Liver (tissue), 9 donors: ENCODE measurements around the gene CBX6. TPM values are rescaled to one million over a fixed set of nuclear protein-coding genes. Genes with fewer than 3 reads are reported as not detected.
"Not testable (repeated sequence)": the region's sequence is repeated elsewhere in the genome, so short reads cannot be mapped to it uniquely, and the experiment has no call there.

ENCODE experiments used
- DNase-seq: peaks from one replicate; pipeline ENCODE4 v3.0.0-alpha.2; 2017; ENCODE audit warnings: low spot score
- H3K27ac ChIP-seq, 2 donors: one replicate each; pipeline ENCODE4 v1.7.0; 2013; ENCODE audit warnings: inconsistent platforms in 2 of 2, low read length in 2 of 2, control low read depth in 1 of 2, low read depth in 1 of 2, mild to moderate bottlenecking in 1 of 2
- H3K27me3 ChIP-seq, 4 donors: one replicate each; pipeline versions ENCODE4 v1.6.1 to v1.7.0; 2013; ENCODE audit warnings: low read length in 3 of 4, inconsistent platforms in 1 of 4, mild to moderate bottlenecking in 1 of 4, moderate library complexity in 1 of 4; ENCODE audit not compliant: control insufficient read depth in 4 of 4, insufficient read depth in 4 of 4
- H3K36me3 ChIP-seq, 4 donors: one replicate each; pipeline versions ENCODE4 v1.6.1 to v1.7.0; 2013; ENCODE audit warnings: low read length in 3 of 4, mild to moderate bottlenecking in 3 of 4, low read depth in 1 of 4, moderate library complexity in 1 of 4; ENCODE audit not compliant: control insufficient read depth in 4 of 4, insufficient read depth in 3 of 4
- H3K4me1 ChIP-seq, 4 donors: one replicate each; pipeline versions ENCODE4 v1.6.1 to v1.7.0; 2013; ENCODE audit warnings: low read length in 3 of 4, mild to moderate bottlenecking in 3 of 4, moderate library complexity in 1 of 4; ENCODE audit not compliant: control insufficient read depth in 4 of 4, insufficient read depth in 4 of 4
- H3K4me3 ChIP-seq, 3 donors: one replicate each; pipeline versions ENCODE4 v1.6.1 to v1.7.0; 2013; ENCODE audit warnings: low read length in 3 of 3, control low read depth in 1 of 3, low read depth in 1 of 3, mild to moderate bottlenecking in 1 of 3
- H3K9ac ChIP-seq, 2 donors: one replicate each; pipeline ENCODE4 v1.7.0; 2013; ENCODE audit warnings: low read length in 2 of 2, mild to moderate bottlenecking in 2 of 2, moderate library complexity in 2 of 2, control low read depth in 1 of 2, low read depth in 1 of 2
- H3K9me3 ChIP-seq, 4 donors: one replicate each; pipeline versions ENCODE4 v1.6.1 to v1.7.0; 2013; ENCODE audit warnings: low read length in 3 of 4; ENCODE audit not compliant: control insufficient read depth in 4 of 4
- ATF3 ChIP-seq: IDR thresholded peaks from 2 replicates; pipeline ENCODE4 v1.6.1; 2016; ENCODE audit warnings: antibody characterized with exemption
- EGR1 ChIP-seq, 2 donors: IDR thresholded peaks; 2 replicates each; pipeline ENCODE4 v1.6.1; 2016 to 2018; ENCODE audit warnings: antibody characterized with exemption in 2 of 2, low read depth in 2 of 2
- FOXA1 ChIP-seq: IDR thresholded peaks from 2 replicates; pipeline ENCODE4 v1.6.1; 2016; ENCODE audit warnings: antibody characterized with exemption
- FOXA2 ChIP-seq: IDR thresholded peaks from 2 replicates; pipeline ENCODE4 v1.6.1; 2016; ENCODE audit warnings: antibody characterized with exemption
- GABPA ChIP-seq, 2 donors: IDR thresholded peaks in 1 of 2; conservative IDR thresholded peaks in 1 of 2; 2 replicates each; pipeline ENCODE4 v1.6.1; 2016; ENCODE audit warnings: antibody characterized with exemption in 2 of 2, mild to moderate bottlenecking in 1 of 2, moderate library complexity in 1 of 2
- HNF4A ChIP-seq, 2 donors: conservative IDR thresholded peaks; 2 replicates each; pipeline ENCODE4 v1.6.1; 2016; ENCODE audit warnings: antibody characterized with exemption in 2 of 2, mild to moderate bottlenecking in 2 of 2
- HNF4G ChIP-seq: IDR thresholded peaks from 2 replicates; pipeline ENCODE4 v1.6.1; 2016; ENCODE audit warnings: antibody characterized with exemption
- JUND ChIP-seq, 2 donors: IDR thresholded peaks; 2 replicates each; pipeline ENCODE4 v1.6.1; 2016; ENCODE audit warnings: antibody characterized with exemption in 2 of 2
- MAX ChIP-seq: IDR thresholded peaks from 2 replicates; pipeline ENCODE4 v1.6.1; 2016; ENCODE audit warnings: antibody characterized with exemption
- NR2F2 ChIP-seq: IDR thresholded peaks from 2 replicates; pipeline ENCODE4 v1.6.1; 2016; ENCODE audit warnings: antibody characterized with exemption
- RAD21 ChIP-seq, 2 donors: IDR thresholded peaks; 2 replicates each; pipeline ENCODE4 v1.6.1; 2016; ENCODE audit warnings: antibody characterized with exemption in 2 of 2, mild to moderate bottlenecking in 2 of 2
- RXRA ChIP-seq, 2 donors: IDR thresholded peaks; 2 replicates each; pipeline ENCODE4 v1.6.1; 2017 to 2018; ENCODE audit warnings: antibody characterized with exemption in 2 of 2, mild to moderate bottlenecking in 1 of 2
- SP1 ChIP-seq: IDR thresholded peaks from 2 replicates; pipeline ENCODE4 v1.6.1; 2018; ENCODE audit warnings: antibody characterized with exemption, mild to moderate bottlenecking
- WGBS: extraction: QIAGEN DNeasy Blood & Tissue Kit; methylation state at CpG from one replicate; pipeline ENCODE4 v1.1.7; 2013; 5-methylcytosine and 5-hydroxymethylcytosine counted together
- polyA plus RNA-seq, 2 donors: library from polyadenylated mRNA; stranded (reverse) in 1 of 2; unstranded in 1 of 2; fragments of 200-250 nt in 1 of 2; fragments of >200 nt in 1 of 2; fragmentation: Nextera tagmentation in 1 of 2; extraction: Ambion mirVana in 1 of 2; gene quantifications; one replicate each; pipeline versions ENCODE4 v1.2.1 to v1.2.3, GENCODE V29; 2013 to 2015
- total RNA-seq, 2 donors: library from RNA; depleted of rRNA; stranded (reverse); fragments of >200 nt; gene quantifications; one replicate each; pipeline ENCODE4 v1.2.3, GENCODE V29; 2014
- TF ChIP-seq, protein P1 (sequence below): IDR thresholded peaks from 2 replicates; pipeline ENCODE4 v1.6.1; 2016; ENCODE audit warnings: antibody characterized with exemption
- TF ChIP-seq, protein P2 (sequence below): IDR thresholded peaks from 2 replicates; pipeline ENCODE4 v1.6.1; 2016; ENCODE audit warnings: antibody characterized with exemption, mild to moderate bottlenecking
- TF ChIP-seq, protein P3 (sequence below): fragments of 150-350 bp; IDR thresholded peaks from 2 replicates; pipeline ENCODE4 v1.5.1; 2017; ENCODE audit warnings: improper control_type of control experiment, low read depth, low read length; ENCODE audit not compliant: missing input control
- donor health status: healthy.
- donor health status: healthy.
- donor health status: healthy.
- donor health status: healthy.
- donor health status: healthy.

Gene CBX6
- total and polyA plus RNA-seq, 4 donors: 7.3 to 11.0 (median 10.2) TPM

GRCh38 chr22:38906052-38906451 lies 34.0 kb upstream of the CBX6 start:
- H3K4me3 ChIP-seq: no peak overlapping the region
- H3K4me1 ChIP-seq: no peaks in the 10 kb centered on the region
- H3K9me3 ChIP-seq: no peaks in the 10 kb centered on the region
- no peak overlapping the region for H3K27ac ChIP-seq
- WGBS: 62% methylated on average over 3 of the region's 3 CpGs
- DNase-seq: no peak
- H3K9ac ChIP-seq: no peak overlapping the region
- no peak for TF ChIP-seq RAD21 (IDR thresholded peaks at IDR 0.05)
- no peak for TF ChIP-seq ATF3
- TF ChIP-seq, protein P1, sequence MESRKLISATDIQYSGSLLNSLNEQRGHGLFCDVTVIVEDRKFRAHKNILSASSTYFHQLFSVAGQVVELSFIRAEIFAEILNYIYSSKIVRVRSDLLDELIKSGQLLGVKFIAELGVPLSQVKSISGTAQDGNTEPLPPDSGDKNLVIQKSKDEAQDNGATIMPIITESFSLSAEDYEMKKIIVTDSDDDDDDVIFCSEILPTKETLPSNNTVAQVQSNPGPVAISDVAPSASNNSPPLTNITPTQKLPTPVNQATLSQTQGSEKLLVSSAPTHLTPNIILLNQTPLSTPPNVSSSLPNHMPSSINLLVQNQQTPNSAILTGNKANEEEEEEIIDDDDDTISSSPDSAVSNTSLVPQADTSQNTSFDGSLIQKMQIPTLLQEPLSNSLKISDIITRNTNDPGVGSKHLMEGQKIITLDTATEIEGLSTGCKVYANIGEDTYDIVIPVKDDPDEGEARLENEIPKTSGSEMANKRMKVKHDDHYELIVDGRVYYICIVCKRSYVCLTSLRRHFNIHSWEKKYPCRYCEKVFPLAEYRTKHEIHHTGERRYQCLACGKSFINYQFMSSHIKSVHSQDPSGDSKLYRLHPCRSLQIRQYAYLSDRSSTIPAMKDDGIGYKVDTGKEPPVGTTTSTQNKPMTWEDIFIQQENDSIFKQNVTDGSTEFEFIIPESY: no peak
- TF ChIP-seq GABPA (IDR thresholded peaks at IDR 0.05 in 1 of 2, conservative IDR thresholded peaks at IDR 0.05 in 1 of 2): no peak
- TF ChIP-seq EGR1 (IDR thresholded peaks at IDR 0.05; ENCODE audit: low read depth in 2 of 2): no peak
- no peak for TF ChIP-seq HNF4G
- H3K27me3 ChIP-seq: peaks cover 0 to 3% (median 2%) of the 10 kb centered on the region in 4 donors
- H3K36me3 ChIP-seq: no peaks in the 10 kb centered on the region

DNA sequence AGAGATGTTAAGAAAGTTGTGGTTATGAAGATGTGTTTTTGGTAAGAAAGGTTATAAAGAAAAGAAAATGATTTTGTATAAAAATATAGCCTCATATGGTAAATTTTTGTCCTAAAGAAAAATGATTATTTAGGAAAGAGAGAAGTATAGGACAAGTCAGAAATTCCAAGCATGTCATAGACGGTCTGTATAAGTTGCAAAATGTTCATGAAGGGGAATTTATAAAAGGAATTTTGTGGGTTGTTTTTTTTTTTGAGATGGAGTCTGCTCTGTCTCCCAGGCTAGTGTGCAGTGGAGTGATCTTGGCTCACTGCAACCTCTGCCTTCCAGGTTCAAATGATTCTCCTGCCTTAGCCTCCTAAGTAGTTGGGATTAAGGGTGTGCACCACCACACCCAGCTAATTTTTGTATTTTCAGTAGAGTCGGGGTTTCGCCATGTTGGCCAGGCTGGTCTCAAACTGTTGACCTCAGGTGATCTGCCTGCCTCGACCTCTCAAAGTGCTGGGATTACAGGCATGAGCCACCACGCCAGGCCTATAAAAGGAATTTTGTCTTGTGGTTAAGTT lies 32.1 kb upstream of the CBX6 start:
- H3K27ac ChIP-seq, H3K4me1 ChIP-seq, H3K4me3 ChIP-seq, H3K9ac ChIP-seq, H3K9me3 ChIP-seq, DNase-seq, H3K27me3 ChIP-seq, H3K36me3 ChIP-seq: not testable (repeated sequence)
- 65% methylated on average over 5 of the region's 5 CpGs for WGBS

DNA sequence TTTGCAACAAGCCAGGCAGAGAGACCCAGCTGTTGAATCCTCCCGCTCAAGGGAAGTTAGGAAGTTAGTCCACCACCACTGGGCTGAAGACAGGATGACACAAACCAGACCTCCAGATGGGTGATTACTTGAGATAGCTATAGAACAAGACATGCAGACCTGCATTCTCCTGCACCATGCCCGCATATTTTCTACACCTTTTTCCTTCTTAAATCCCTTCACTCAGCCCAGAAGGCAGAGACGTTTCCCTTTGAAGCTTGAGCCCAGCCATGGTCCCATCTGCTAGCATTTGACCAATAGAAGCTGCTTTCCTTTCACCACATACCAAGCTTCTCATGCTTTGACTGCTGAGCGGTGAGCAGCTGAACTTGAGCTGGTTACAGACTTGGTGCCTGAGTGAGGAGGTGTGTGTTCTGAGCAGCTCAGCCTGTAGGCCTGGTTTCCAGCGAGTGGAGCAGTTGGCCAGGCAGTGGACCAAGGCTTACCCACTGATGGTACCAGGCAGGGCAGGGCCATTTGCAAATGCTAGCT lies 29.2 kb upstream of the CBX6 start:
- Histone ChIP-seq H3K4me3 (no peak overlapping the region), H3K9ac (no peak overlapping the region), H3K27me3 (peaks cover 0 to 5% (median 0%) of the 10 kb centered on the region in 4 donors), H3K9me3 (no peaks in the 10 kb centered on the region), H3K36me3 (no peaks in the 10 kb centered on the region), H3K4me1 (no peaks in the 10 kb centered on the region), H3K27ac (no peak overlapping the region)
- TF ChIP-seq HNF4G (no peak), SP1 (no peak), ATF3 (no peak), EGR1 (IDR thresholded peaks at IDR 0.05; ENCODE audit: low read depth in 2 of 2) (no peak), RAD21 (IDR thresholded peaks at IDR 0.05) (no peak), RXRA (IDR thresholded peaks at IDR 0.05) (no peak), MAX (no peak), HNF4A (conservative IDR thresholded peaks at IDR 0.05) (no peak), JUND (IDR thresholded peaks at IDR 0.05) (no peak), FOXA1 (no peak), FOXA2 (no peak), NR2F2 (no peak)
- TF ChIP-seq, protein P2, sequence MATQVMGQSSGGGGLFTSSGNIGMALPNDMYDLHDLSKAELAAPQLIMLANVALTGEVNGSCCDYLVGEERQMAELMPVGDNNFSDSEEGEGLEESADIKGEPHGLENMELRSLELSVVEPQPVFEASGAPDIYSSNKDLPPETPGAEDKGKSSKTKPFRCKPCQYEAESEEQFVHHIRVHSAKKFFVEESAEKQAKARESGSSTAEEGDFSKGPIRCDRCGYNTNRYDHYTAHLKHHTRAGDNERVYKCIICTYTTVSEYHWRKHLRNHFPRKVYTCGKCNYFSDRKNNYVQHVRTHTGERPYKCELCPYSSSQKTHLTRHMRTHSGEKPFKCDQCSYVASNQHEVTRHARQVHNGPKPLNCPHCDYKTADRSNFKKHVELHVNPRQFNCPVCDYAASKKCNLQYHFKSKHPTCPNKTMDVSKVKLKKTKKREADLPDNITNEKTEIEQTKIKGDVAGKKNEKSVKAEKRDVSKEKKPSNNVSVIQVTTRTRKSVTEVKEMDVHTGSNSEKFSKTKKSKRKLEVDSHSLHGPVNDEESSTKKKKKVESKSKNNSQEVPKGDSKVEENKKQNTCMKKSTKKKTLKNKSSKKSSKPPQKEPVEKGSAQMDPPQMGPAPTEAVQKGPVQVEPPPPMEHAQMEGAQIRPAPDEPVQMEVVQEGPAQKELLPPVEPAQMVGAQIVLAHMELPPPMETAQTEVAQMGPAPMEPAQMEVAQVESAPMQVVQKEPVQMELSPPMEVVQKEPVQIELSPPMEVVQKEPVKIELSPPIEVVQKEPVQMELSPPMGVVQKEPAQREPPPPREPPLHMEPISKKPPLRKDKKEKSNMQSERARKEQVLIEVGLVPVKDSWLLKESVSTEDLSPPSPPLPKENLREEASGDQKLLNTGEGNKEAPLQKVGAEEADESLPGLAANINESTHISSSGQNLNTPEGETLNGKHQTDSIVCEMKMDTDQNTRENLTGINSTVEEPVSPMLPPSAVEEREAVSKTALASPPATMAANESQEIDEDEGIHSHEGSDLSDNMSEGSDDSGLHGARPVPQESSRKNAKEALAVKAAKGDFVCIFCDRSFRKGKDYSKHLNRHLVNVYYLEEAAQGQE: no peak
- TF ChIP-seq, protein P3, sequence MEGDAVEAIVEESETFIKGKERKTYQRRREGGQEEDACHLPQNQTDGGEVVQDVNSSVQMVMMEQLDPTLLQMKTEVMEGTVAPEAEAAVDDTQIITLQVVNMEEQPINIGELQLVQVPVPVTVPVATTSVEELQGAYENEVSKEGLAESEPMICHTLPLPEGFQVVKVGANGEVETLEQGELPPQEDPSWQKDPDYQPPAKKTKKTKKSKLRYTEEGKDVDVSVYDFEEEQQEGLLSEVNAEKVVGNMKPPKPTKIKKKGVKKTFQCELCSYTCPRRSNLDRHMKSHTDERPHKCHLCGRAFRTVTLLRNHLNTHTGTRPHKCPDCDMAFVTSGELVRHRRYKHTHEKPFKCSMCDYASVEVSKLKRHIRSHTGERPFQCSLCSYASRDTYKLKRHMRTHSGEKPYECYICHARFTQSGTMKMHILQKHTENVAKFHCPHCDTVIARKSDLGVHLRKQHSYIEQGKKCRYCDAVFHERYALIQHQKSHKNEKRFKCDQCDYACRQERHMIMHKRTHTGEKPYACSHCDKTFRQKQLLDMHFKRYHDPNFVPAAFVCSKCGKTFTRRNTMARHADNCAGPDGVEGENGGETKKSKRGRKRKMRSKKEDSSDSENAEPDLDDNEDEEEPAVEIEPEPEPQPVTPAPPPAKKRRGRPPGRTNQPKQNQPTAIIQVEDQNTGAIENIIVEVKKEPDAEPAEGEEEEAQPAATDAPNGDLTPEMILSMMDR: no peak
- no peak for DNase-seq
- 63% methylated on average over 5 of the region's 5 CpGs for WGBS
